HG02642 (cell line): Measurements from ENCODE around the gene PDZK1IP1.
A peak's percentile ranks its signal among the peaks of the same experiment; 100 is the strongest.
"Not testable (repeated sequence)": the region's sequence is repeated elsewhere in the genome, so short reads cannot be mapped to it uniquely, and the experiment has no call there.

Experiments used
- ATAC-seq: cut with Tn5 transposase; IDR thresholded peaks from one replicate; pipeline ENCODE4 v1.9.1; 2021; ENCODE audit warnings: mild to moderate bottlenecking; ENCODE audit not compliant: unreplicated experiment, poor library complexity

PDZK1IP1 gene

DNA sequence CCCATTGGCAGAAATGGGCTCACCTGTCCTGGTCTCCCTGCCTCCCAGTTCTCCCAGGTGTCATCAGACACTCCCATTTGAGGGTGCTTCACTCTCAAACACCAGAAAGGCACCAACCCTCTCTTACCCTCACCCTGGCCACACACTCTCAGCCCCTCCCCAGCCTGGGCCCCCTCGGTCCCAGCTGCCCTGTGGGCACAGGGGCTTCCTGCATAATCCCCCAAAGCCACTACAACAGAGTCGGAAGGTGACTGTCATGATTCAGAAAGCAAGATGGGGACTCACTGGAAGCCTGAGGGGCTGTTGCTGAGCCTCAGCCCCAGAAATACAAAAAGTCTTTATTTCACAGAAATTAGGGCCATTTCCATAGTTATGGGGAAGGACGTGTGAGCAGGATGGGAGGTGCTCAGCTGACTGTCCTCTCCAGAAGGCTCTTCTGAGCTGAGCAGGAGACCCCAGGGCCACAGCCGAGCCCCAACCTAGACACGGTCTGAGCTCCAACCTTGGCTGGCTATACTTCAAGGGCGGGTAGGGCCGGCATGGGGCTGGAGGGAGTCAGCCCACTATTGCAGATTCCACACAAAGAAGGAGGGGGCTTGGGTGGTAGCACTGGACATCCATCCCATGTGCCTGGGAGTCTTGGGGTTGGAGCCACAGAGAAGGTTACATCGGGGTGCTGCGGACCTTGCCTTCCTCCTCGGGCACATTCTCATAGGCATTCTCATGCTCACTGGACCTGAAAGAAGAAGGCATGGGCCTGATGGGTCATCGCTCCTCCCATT lies 6.3 kb downstream of the PDZK1IP1 start:
- no peak for ATAC-seq

DNA sequence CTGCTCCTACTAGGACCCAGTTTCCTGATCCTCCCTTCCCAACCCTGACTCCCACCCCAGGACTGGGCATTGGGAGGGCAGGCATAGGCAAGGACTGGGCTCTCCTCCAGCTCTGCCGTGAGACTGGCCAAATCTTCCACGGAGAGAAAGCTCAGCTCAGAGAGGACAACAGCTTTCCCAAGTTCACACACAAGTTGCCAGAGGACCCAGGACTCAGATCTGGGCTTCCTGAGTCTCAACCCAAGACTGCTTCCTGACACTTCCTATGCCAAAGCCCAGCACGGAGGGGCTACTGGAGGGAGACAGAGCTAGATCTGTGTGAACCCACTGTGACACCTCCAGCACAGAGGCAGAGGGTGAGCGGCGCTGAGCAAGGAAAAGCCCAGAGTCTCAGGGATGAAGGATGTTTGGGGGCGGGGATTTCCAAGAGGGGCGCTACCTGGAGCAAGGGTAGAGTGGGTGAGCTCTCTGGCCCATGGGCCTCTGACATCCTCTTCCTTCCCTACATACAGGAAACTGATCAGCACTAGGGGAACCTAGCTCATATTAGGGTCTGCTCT lies 7.1 kb downstream of the PDZK1IP1 start:
- ATAC-seq: no peak

DNA sequence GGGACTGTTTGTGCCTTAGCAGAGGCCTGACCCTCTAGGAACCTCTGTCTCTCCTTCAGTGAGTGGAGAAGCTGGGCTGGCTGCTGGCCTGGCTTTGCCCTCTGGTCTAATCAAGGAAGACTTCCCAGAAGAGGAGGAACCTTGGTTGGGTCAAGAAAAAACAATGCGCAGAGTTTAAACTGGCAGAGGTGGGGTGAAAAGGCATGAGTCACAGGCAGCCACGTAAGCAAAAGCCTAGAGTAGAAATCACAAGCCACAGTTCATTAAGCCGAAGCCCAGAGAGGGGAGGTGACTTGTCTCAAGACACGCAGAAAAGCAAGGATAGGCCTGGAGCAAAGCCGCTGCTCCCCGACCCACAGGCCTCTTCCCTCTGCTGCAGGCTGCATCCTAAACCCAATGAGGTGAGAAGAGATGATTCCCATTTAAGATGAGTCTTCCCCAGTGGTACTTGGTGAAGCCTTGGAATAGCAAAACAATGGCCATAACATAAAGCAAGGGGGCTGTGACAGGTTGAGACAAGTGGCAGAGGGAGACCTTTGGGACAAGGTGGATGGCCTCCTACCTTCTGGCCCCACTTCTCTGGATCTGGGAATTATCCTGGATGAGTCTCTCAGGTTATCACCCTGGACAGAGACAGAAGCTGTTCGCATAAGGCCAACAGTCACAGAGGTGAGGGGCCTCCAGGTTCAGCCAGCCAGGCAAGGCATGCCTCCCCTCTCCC lies 7.7 kb downstream of the PDZK1IP1 start:
- no peak for ATAC-seq

DNA sequence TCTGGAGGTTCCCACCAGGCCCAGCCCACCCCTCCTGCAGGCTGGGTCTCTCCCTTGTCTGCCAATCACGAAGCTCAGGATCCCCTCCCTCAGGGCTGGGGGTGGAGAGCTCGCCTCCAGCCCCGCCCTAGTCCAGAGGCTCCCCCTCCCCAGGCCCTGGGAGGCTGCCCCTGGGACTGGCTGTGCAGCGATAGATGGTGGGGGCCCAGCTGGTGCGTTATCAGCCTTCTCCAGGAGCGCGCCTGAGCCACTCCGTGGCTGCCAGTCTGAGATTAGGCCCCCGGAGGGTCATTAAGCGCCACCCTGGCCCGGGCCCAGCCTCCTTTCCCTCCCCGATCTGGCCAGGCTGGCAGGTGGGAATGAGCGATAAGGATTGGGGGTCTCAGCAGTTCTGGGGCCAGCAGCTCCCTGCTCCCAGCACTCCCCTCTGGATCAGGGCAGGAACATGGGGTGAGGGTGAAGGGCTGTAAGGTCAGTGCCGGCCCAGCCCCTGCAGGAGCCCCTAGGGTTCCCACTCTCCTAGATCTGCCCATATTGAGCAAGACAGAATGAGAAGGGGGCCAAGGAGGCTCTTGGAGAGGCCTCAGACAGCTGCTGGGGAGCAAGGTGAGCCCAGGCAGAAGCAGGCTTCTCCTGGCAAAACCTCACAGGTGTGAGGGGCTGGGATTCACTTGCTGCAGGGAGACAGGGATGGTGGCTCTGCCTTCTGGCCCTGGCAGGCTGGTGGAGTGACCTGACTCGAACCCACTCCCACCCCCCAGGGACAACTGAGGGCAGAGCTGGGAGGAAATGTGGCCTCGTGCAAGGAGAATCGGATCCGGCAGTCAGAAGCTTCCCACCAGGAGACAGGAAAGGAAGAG lies 8.5 kb downstream of the PDZK1IP1 start:
- no peak for ATAC-seq

DNA sequence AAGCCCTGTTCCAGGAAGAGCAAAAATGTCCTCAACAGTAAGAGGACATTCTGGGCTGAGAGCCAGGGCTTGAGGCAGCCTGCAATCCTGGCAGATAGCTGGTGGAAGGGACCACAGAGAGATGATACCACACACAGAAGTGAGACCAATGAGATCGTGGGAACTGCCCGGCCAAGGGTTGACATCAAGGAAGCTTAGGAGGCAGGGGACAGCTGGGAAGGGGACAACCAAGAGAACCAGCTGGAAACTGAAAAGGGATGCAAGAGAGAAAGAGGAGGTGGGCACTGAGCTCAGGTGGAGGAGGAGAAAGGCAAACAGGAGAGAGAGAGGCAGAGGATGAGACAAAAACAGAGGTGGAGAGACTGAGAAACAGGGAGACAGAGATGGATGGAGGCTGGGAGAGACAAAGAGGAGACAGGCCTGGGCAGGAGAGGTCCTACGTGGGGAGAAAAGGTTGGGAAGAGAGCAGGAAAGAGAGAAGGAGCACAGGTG lies 9.2 kb downstream of the PDZK1IP1 start:
- no peak for ATAC-seq

DNA sequence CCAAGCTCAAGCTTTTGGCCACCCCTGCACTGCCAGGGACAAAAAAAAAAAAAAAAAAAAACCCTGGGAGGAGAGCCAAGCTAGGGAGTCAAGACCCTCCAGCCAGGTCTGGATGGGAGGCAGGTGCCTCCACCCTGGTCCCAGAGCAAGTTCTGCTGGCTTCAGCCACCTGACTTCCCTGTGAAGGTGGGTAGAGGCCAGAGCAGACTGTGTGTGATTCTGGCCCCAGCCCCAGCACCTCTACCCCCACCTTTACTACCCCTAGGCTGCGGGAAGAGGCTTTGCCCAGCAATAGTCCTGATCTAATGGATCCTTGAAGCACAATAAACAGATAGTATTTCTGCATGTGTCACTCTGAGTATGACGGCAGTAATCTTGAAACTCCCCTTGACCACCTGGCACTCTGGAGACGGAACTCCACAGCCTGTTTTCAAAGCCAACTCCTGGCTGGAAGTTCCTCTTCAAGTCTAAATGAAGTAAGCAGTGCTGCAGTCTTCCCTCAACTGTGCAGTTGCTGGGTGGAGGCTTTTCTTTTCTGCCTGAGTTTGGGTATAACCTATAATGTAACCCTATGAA lies 9.8 kb downstream of the PDZK1IP1 start:
- no peak for ATAC-seq

DNA sequence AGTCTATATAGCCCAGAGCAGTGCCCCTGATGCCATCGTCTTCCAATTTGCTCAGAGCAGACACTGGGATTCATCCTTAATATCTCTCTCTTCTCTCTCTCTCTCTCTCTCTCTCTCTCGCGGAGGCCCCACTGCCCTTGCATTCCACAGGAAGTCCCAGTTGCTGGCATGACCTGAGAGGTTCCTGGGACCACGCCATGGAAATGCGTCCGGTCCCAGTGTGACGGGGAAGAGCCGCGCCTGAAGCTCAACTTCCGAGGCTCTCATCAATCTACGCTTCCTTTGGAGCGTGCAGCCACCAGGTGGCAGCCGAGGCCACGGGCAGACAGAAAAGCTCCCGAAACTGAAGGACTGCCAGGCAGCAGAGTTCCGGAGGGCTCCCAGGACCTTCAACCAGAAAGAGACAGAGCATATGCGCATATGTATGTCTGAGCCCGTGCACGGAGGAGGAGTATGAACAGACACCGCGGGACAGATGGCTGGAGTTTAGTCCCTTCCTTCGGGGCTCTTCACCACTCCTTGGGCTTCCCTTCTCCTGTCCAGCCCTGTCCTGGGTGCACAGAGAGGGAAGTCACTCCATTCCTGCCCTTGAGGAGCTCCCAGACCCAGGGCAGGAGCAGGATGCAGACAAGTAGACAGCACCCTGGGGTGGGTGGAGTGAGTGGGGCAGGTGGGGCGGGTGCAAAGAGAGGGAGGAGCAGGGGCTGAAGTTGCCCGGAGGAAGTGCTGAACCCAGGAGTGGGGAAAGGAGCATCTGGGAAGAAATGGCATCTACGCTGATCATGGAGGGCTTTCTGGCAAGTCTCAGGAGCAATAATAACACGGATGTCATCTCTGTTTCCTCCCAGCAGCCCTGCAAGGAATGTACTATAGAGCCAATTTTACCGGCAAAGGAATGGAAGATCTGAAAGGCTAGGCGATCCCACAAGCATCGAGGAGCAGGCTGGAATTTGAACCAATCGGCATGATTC lies 10.5 kb downstream of the PDZK1IP1 start:
- ATAC-seq: peak; percentile 81

DNA sequence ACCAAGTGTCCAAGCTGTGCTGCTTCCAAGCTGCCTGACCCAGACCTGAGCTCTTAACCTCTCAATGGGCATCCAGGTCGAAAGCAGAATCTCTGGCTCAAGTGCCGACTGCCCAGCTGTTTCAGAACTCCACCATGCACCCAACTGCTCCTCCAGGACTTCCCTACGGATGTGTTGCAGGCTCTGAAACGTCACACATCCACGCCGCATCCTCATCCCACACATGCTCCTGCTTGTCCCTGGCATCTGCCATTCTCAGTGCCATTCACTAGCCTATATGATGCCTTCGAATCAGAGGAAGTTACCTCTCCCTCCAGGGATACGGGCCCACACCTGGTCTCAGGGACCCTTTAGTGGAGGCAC lies 11.2 kb downstream of the PDZK1IP1 start:
- ATAC-seq: no peak

DNA sequence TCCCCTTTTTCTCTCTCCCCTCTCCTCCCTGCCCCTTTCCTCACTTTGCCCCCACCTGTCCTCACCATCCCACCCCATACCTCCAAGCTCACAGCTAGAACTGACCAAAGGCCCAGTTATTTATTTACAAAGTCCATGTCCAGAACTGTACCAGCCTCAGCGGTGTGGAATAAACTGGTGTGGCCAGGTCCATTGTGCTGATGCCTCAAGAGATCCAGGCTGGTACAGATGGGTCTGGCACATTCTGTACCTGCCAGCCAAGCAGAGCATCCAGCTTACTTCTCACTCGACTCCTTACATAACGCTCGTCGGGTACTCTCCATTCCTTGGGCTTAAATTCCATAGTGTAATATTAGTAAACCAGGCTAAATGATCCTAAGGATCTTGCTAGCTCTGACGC lies 11.8 kb downstream of the PDZK1IP1 start:
- ATAC-seq: no peak

DNA sequence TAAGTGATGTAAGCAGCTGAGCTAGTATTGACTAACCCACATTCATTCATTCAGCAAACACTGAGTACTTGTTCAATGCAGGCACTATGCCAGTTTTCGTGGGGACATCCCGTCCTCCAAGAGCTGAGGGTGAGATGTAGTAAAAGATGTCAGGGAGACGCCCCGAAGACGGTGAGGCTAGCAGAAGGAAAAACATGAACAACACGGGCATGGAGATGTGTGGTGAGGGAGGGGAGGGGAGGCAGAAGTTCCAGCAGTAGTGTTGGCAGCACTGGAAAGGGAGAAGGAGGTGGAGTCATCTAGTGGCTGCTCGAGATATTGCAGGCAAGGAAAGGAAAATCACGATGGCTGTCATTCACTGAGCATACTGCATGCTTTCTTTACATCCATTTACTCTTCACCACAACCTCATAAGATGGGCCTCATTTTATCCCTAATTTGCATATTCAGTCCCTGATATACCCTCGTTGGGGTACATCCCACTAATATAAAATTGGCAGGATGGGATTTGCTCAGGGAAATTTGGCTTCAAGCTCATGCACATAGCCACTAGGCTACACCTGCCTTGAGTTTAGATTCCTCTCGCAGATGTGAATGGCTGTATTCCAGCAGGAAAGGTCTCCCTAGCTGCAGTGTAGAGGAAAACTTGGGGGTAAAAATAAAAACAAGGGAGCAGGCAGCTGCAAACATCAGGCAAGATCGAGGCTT lies 14.5 kb downstream of the PDZK1IP1 start:
- peak; percentile 40 for ATAC-seq

DNA sequence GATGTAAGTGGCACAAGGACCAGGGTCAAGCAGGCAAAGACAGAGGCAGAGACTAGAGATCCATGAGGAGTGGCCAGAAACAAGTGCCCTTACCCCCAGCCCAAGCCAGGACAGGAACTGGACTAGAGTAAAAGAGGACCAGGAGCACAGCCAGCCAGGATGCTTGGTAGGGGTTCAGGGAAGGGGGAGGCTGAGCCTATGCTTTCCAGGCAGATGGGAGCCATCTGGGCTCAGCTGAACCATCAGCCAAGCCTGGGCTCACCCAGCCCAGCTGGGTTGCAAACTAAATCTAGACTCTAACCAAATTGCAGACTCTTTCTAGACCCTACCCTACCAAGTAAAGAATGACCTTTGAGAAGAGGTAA lies 15.2 kb downstream of the PDZK1IP1 start:
- no peak for ATAC-seq

DNA sequence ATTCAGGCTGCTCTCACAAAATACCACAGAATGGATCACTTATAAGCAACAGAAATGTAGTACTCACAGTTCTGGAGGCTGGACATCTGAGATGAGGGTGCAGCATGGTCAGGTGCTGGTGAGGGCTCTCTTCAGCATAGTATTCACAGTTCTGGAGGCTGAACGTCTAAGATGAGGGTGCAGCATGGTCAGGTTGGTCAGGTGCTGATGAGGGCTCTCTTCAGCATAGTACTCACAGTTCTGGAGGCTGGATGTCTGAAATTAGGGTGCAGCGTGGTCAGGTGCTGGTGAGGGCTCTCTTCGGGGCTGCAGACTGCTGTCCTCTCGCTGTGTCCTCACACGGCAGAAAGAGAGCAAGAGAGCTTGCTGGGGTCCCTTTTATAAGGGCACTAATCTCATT lies 17.1 kb downstream of the PDZK1IP1 start:
- no peak for ATAC-seq

DNA sequence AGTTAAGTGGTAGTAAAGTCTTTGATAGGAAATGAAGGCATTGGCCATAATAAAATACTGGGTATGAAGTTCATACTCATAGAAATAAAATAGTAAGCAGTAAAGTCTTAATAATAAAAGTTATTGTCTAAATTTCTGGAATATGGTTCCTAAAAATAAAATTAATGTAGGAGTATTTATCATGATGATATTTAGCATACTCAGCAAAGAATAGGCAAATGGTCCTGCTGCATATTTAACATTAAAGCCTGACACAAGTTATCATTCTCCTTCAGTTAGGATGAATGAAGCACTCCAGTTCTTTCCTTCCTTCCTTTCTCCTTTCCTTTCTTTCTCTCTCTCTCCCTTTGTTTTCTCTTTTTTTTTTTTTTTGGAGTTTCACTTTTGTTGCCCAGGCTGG lies 25.3 kb downstream of the PDZK1IP1 start:
- no peak for ATAC-seq

DNA sequence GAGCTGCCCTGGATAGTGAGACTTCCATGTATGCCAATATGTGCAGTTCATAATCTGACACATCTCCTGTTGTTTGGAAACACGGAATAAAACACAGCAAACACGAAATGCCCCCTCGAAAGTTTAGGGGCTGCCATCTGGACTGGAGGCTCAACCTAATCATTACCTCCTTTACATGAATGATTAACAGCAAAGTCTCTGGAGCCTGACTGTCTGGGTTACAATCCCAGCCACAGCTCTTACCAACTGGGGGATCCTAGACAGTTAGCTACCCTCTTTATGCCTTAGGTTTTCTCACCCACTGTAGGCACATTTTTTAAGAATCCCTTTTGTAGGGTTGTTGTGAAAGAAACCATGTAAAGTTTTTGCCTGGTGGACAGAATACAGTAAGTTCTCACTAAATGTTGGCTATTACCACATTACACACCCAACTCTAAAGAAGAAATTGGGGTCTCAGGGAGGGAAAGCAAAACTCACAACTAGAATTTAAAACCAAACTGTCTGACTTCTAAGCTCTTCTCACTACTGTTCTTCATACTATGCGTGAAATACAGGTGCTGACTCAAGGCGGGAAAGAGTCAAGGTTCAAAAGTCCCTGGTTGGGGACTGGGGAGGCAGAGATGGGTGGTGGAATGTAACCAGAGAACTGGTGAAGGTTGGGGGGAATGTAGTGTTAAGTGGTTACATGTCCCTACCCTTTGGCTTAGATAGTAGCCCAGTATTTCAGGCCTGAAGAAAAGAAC lies 28.4 kb downstream of the PDZK1IP1 start:
- no peak for ATAC-seq

DNA sequence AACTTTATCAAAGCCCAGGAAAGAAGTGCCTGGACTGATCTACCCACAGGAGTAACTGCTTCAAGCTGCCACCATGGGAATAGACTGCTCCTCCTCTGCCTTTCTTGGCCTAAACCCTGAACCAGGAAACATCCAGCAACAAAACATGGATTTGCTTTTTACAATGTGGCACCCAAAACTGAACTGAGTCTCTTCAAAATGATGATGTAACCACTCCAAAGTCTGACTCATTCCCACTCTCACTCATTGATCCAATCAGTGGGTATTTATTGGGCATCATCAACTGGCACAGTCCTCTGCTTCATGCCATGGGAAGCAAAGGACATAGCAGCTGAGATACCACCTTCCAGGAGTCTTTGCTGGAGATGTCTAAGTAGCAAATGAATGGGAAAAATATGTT lies 29.1 kb downstream of the PDZK1IP1 start:
- no peak for ATAC-seq

DNA sequence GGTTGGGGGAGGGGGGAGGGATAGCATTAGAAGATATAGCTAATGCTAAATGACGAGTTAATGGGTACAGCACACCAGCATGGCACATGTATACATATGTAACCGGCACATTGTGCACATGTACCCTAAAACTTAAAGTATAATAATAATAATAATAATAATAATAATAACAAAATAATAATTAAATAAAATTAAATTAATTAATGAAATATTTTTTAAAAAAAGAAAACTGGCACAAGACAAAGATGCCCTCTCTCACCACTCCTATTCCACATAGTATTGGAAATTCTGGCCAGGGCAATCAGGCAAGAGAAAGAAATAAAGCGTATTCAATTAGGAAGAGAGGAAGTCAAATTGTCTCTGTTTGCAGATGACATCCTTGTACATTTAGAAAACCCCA lies 31.9 kb downstream of the PDZK1IP1 start:
- not testable (repeated sequence) for ATAC-seq

DNA sequence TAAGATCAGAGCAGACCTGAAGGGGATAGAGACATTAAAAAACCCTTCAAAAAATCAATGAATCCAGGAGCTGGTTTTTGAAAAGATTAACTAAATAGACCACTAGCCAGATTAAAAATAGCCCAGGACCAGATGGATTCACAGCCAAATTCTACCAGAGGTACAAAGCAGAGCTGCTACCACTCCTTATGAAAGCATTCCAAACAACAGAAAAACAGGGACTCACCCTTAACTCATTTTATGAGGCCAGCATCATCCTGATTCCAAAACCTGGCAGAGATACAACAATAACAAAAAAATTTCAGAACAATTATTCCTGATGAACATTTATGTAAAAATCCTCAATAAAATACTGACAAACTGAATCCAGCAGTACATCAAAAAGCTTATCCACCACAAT lies 33.4 kb downstream of the PDZK1IP1 start:
- ATAC-seq: not testable (repeated sequence)

DNA sequence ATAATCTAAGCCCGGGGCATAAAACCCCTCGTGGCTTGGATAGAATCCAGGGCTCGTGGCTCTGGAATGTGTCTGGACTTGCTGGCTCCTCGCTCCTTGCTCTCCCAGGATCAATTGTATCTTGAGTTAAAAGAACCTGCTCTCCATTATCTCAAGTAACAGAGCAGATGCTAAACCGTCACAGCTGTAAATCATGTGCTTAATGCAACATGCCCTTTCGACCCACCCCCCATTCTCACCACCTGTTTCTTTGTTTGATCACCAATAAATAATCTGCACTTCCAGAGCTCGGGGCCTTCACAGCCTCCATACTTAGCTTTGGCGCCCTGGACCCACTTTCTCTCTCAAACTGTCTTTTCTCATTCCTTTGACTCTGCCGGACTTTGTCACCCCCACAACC lies 40.7 kb downstream of the PDZK1IP1 start:
- ATAC-seq: not testable (repeated sequence)
